ENCODE results near the gene SEMA5B.

SEMA5B gene

GRCh38 chr3:122942937-122943827, 84.4 kb downstream of the SEMA5B start:
- Histone ChIP-seq H3K4me1 (peaks cover 59% of the 10 kb centered on the region), H4K20me1 (peaks cover 7% of the 10 kb centered on the region; the same call in 1 of the 2 replicates), H3K27me3 (no peaks in the 10 kb centered on the region), H3K36me3 (no peaks in the 10 kb centered on the region), H3K4me2 (peak overlapping the region; percentile 81), H3K9me3 (no peaks in the 10 kb centered on the region), H3K4me3 (no peak overlapping the region), H3K9ac (no peak overlapping the region), H3K27ac (no peak overlapping the region)
- no peak for TF ChIP-seq Cebpa-rat (IDR thresholded peaks at IDR 0.05)

DNA sequence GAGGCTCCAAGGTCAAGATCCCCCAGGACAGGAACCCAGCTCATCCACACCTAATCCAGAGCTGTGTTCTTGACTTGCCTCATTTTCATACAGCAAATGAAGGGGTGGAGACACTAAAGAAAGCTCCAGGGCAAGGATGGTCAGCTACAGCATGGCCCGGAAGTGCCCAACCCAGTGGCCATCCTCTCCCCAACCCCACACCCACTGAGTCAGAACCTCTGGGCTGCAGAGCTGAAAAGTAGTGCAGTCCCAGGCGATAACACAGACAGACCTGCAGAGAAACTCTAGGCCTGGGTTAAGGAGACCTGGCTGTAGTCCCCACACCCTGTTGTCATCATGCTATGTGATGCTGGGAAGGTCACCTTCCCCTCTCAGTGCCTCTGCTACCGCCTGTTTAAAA, 85.3 kb downstream of the SEMA5B start:
- Histone ChIP-seq H3K9ac (no peak overlapping the region), H3K9me3 (no peaks in the 10 kb centered on the region), H3K4me2 (no peak overlapping the region), H3K27me3 (no peaks in the 10 kb centered on the region), H3K27ac (no peak overlapping the region), H4K20me1 (peaks cover 7% of the 10 kb centered on the region; the same call in 1 of the 2 replicates), H3K4me3 (no peak overlapping the region), H3K4me1 (peaks cover 50% of the 10 kb centered on the region), H3K36me3 (no peaks in the 10 kb centered on the region)
- TF ChIP-seq Cebpa-rat (IDR thresholded peaks at IDR 0.05), result no peak

- no peak for TF ChIP-seq Cebpa-rat (IDR thresholded peaks at IDR 0.05)
- peaks cover 42% of the 10 kb centered on the region for H3K4me1 ChIP-seq
- no peak overlapping the region for H3K9ac ChIP-seq
- H3K27me3 ChIP-seq, result no peaks in the 10 kb centered on the region
- no peak overlapping the region for H3K4me3 ChIP-seq
- no peak overlapping the region for H3K27ac ChIP-seq
- no peaks in the 10 kb centered on the region for H3K9me3 ChIP-seq
- peaks cover 7% of the 10 kb centered on the region; the same call in 1 of the 2 replicates for H4K20me1 ChIP-seq
- no peaks in the 10 kb centered on the region for H3K36me3 ChIP-seq
- no peak overlapping the region for H3K4me2 ChIP-seq
These were observed 86.0 kb downstream of the SEMA5B start for GRCh38 chr3:122941228-122942206.

DNA sequence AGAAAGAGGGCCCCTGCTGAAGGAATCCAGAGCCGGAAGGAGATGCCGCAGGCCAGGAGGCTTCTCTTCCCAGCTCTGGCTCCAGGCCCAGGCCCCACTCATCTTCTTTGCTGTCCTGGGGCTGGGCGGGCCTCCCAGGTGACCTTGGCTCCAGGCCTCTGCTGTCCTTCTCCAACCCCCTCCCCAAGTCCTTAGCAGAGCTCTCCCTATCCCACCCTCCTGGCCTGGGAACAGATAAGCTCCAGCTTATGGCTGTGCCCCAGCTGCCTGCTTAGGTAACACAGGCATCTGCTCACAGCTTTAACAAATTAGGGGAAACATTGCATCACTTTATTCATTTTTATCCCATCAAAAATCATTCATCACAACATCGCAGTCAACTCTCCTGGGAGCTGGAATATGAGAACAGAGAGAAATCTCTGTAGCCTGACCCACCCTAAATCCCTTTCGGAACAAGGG, 86.9 kb downstream of the SEMA5B start:
- Histone ChIP-seq H3K4me2 (no peak overlapping the region), H3K4me3 (no peak overlapping the region), H3K4me1 (peaks cover 34% of the 10 kb centered on the region), H3K27me3 (no peaks in the 10 kb centered on the region), H3K9me3 (no peaks in the 10 kb centered on the region), H4K20me1 (peaks cover 7% of the 10 kb centered on the region; the same call in 1 of the 2 replicates), H3K36me3 (no peaks in the 10 kb centered on the region), H3K27ac (no peak overlapping the region), H3K9ac (no peak overlapping the region)
- TF ChIP-seq Cebpa-rat (IDR thresholded peaks at IDR 0.05), result no peak

GRCh38 chr3:122938783-122939425, 88.7 kb downstream of the SEMA5B start:
- Histone ChIP-seq H3K27ac (no peak overlapping the region), H3K4me3 (no peak overlapping the region), H4K20me1 (peaks cover 7% of the 10 kb centered on the region; the same call in 1 of the 2 replicates), H3K27me3 (no peaks in the 10 kb centered on the region), H3K36me3 (no peaks in the 10 kb centered on the region), H3K4me2 (no peak overlapping the region), H3K4me1 (peaks cover 16% of the 10 kb centered on the region), H3K9ac (no peak overlapping the region), H3K9me3 (no peaks in the 10 kb centered on the region)
- no peak for TF ChIP-seq Cebpa-rat (IDR thresholded peaks at IDR 0.05)

DNA sequence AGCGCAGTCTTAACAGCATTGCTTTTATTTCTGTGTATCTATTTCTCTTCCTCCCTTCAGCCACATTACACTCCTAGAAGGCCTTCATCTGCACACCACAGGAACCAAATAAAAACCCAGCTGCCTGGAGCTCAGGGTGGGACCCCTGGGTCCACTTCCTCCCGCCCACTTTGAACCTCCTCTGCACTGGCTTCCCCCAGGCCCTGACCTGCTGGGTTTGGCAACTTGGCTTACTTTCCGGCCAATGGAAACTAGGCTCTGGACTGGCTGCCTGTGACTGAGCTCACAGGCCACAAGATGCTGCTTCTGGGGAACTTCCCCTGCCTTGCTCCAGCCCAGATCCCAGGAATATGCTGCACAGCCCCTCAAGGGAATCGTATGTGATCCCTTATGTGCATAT, 89.8 kb downstream of the SEMA5B start:
- no peaks in the 10 kb centered on the region for H3K9me3 ChIP-seq
- H3K9ac ChIP-seq, result no peak overlapping the region
- H3K4me1 ChIP-seq, result peaks cover 5% of the 10 kb centered on the region
- no peaks in the 10 kb centered on the region for H3K36me3 ChIP-seq
- H4K20me1 ChIP-seq, result no peaks in the 10 kb centered on the region
- no peak for TF ChIP-seq Cebpa-rat (IDR thresholded peaks at IDR 0.05)
- H3K4me2 ChIP-seq, result no peak overlapping the region
- no peaks in the 10 kb centered on the region for H3K27me3 ChIP-seq
- no peak overlapping the region for H3K4me3 ChIP-seq
- H3K27ac ChIP-seq, result no peak overlapping the region

GRCh38 chr3:122936986-122937385, 90.6 kb downstream of the SEMA5B start:
- no peak overlapping the region for H3K27ac ChIP-seq
- no peaks in the 10 kb centered on the region for H3K4me1 ChIP-seq
- H3K27me3 ChIP-seq, result no peaks in the 10 kb centered on the region
- H3K36me3 ChIP-seq, result no peaks in the 10 kb centered on the region
- no peak overlapping the region for H3K9ac ChIP-seq
- no peaks in the 10 kb centered on the region for H3K9me3 ChIP-seq
- no peak overlapping the region for H3K4me3 ChIP-seq
- H3K4me2 ChIP-seq, result no peak overlapping the region
- H4K20me1 ChIP-seq, result no peaks in the 10 kb centered on the region
- no peak for TF ChIP-seq Cebpa-rat (IDR thresholded peaks at IDR 0.05)

- no peak for TF ChIP-seq Cebpa-rat (IDR thresholded peaks at IDR 0.05)
- H3K27ac ChIP-seq, result no peak overlapping the region
- no peaks in the 10 kb centered on the region for H4K20me1 ChIP-seq
- no peaks in the 10 kb centered on the region for H3K4me1 ChIP-seq
- no peak overlapping the region for H3K4me2 ChIP-seq
- no peak overlapping the region for H3K9ac ChIP-seq
- no peaks in the 10 kb centered on the region for H3K27me3 ChIP-seq
- no peaks in the 10 kb centered on the region for H3K9me3 ChIP-seq
- H3K36me3 ChIP-seq, result no peaks in the 10 kb centered on the region
- H3K4me3 ChIP-seq, result no peak overlapping the region
These were observed 91.2 kb downstream of the SEMA5B start for GRCh38 chr3:122936335-122936734.

DNA sequence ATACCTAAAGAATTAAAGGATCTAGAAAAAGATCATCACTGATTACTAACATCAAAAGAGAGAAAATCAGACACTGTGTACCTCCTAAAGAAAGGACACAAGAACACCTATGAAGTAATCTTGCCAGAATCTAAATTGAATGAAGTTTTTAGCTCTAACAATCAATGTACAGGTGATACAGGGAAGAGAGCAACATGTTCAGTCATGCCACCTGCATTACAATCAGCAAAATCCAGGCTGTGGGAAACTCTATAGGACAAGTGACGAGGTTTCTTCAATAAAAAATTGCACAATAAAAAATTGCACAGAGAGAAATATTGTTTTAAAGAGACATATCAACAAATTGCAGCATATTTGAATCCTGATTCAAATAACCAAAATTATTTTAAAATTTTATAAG, 93.3 kb downstream of the SEMA5B start:
- Histone ChIP-seq H3K9me3 (no peaks in the 10 kb centered on the region), H3K4me2 (no peak overlapping the region), H3K4me3 (no peak overlapping the region), H3K4me1 (no peaks in the 10 kb centered on the region), H3K9ac (no peak overlapping the region), H3K27me3 (no peaks in the 10 kb centered on the region), H3K27ac (no peak overlapping the region), H4K20me1 (no peaks in the 10 kb centered on the region), H3K36me3 (no peaks in the 10 kb centered on the region)
- TF ChIP-seq Cebpa-rat (IDR thresholded peaks at IDR 0.05), result no peak

Data from BLaER1 (cell line).